Inflammatory macrophage treated with lipopolysaccharide for 4 hours (primary cell): ENCODE data around the gene DLK1.

Experiments
- DNase-seq: peaks from one replicate; pipeline ENCODE4 v3.0.0-alpha.2; 2020

The DLK1 gene

GRCh38 chr14:100694579-100695422 lies 31.9 kb upstream of the DLK1 start:
- no peak for DNase-seq

DNA sequence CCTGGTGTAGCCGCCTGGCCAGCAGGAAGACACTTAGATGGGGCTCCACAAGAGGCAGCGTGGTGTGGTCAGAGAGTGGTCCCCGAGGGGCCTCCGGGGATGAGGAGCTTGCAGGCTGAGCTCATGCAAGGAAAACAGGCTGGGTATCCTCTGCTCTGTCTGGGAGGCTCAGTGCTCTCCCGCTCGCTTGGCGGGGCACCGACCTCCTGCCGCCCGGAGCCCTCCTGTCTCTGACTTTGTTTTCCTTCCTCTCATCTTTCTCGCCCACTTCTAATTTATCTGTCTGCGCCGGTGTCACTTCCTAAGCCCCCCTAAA lies 31.3 kb upstream of the DLK1 start:
- DNase-seq: no peak

DNA sequence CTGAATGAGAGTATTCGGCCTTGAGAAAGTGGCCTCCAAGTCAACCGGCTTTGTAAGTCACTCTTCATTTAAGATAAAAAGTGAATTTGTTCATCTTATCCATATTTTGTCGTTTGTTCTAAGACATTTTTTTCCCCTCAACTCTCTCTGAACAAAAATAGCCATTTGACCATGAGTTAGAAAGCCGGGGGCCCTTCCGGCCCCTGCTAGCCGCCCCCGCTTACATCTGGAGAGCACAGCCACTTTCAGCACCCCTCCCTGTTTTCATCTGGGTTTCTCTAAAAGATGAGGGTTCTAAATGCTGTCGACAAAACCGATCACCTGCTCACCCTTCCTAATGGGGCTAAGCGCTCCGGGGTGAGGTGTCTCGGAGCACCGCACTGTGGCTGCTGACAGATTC lies 30.7 kb upstream of the DLK1 start:
- DNase-seq: no peak

DNA sequence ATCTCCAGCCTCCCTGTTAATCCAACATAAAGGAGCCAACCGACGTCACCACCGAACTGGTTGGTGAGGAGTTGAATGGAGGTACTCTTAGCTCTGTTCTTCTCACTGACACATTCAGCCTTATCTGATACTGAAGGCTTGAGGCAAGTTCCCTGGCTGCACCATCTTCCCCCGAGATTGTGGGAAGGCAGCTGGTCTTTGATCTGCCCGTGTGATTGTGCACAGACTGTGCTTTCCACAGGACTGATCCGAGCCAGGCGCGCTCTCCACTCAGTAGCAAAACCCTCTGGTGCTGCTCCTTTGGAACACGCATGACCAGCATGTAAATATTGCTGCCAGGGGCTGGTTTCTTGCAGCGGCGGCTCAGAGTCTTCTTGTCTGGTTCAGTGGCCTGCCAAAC lies 30.1 kb upstream of the DLK1 start:
- no peak for DNase-seq

GRCh38 chr14:100698066-100698465 lies 28.6 kb upstream of the DLK1 start:
- no peak for DNase-seq

- DNase-seq: no peak
These were observed 27.8 kb upstream of the DLK1 start for GRCh38 chr14:100698666-100699448.

GRCh38 chr14:100701314-100701713 lies 25.4 kb upstream of the DLK1 start:
- DNase-seq: no peak

DNA sequence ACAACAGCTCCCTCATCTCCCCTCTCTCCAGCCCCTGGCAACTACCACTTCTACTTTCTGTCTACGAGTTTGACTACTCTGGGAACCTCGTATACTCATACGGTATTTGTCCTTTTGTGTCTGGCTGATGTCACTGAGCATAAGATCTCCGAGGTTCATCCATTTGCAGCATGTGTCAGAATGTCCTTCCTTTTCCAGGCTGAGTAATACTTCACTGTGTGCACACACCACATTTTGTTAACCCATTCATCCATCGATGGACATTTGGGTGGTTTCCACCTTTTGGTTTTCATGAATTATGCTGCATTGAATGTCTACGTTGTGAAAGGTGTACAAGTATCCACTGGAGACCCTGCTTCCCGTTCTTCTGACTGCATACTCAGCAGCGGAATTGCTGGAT lies 24.1 kb upstream of the DLK1 start:
- no peak for DNase-seq

GRCh38 chr14:100703386-100704220 lies 23.1 kb upstream of the DLK1 start:
- no peak for DNase-seq

DNA sequence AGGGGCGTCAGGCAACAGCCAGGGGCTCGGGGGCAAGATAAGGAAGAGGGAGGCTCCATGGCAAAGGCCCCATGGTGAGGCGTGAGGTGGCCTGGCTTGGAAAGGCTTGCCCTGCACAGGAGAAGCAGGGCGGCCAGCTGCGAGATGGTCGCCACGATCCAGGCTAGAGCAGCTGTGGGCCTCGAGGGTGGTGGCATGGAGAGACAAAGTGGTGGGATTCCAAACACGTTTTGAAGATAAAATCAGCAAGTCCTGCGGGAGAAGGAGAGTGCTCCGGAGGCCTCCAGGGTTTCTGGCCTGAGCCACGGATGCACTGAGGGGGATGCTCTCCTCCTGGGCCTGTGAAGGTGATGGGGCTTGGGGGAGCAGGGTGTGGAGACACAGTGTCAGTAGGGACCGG lies 20.5 kb upstream of the DLK1 start:
- DNase-seq: no peak

- no peak for DNase-seq
These were observed 19.8 kb upstream of the DLK1 start for GRCh38 chr14:100706860-100707259.

GRCh38 chr14:100708425-100709288 lies 18.0 kb upstream of the DLK1 start:
- no peak for DNase-seq

DNA sequence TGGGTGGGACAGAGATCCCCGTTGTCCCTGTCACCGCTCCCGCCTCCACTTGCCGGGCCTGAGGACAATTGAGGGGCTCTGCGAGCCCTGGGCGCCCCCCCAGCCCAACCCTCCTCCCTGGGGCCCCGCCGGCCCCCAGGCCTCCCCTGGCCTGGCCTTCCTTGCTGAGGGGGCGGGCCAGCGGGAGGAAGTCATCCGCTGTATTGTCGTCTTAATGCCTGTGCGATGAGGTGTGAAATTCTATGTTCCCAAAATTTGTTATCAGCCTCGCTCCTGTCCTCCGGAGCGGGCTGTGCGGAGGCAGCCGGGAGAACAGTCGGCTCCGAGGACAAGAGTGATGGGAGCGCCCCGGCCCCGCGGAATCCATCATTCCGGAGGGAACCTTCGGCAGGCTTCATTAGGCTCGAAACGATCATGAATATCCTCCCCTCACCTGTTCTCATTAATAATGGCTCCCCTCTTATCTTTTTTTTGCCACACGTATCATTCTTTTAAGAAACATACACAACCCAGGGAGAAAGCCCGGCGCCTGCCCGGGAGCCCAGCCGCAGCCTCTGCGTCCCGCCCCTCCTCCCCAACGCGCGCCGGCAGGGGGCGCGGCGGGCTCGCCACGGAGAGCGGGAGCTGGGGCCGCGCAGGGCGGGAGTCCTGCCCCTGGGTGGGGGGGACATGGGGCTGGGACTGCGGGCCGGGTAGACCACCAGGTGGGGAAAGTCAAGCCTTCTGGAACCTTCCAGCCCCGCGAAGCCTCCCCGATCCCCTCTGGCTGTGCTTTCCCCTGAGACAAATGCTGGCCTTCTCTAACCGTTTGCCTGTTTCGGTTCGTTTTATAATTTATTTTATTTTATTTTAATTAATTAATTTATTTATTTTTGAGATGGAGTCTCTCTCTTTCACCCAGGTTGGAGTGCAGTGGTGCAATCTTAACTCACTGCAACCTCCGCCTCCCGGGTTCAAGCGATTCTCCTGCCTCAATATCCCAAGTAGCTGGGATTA lies 17.1 kb upstream of the DLK1 start:
- DNase-seq: peak; percentile 24

DNA sequence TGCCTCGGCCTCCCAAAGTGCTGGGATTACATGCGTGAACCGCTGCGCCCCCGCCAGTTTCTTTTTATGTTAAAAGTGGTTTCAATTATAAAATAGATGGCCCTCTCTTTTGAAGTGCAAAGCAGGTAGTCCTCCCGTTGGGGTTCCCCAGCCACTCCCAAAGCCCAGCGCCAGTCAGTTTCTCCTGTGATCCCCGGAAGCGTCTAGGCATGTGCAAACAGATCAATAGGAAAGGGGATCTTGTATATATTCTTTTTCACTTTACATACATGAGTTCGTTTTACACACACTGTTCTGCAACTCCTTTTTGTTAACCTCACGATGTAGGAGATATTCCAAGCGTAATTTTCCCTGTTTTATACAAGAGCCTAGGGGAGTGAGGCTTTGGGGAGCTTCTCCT lies 16.3 kb upstream of the DLK1 start:
- DNase-seq: no peak

GRCh38 chr14:100710826-100711462 lies 15.7 kb upstream of the DLK1 start:
- DNase-seq: no peak

DNA sequence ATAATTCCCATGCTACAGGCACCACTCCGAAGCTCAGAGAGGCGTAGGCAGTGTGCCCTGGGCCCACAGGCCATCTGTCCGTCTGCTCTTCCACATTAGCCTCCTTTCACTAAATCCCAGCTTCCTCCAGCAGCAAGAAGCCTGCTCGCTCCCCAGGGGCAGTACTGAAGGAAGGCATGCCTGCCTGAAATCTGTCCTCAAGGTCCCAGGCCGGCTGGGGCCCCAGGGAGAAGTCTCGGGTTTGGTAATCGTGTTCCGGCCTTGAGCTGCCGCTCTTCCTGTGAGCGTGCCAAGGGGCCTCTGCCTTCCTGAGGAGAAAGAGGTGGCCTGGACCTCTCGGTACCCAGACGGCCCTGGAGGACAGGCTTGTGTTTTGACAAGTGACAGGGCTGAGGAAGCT lies 15.2 kb upstream of the DLK1 start:
- DNase-seq: peak; percentile 7

DNA sequence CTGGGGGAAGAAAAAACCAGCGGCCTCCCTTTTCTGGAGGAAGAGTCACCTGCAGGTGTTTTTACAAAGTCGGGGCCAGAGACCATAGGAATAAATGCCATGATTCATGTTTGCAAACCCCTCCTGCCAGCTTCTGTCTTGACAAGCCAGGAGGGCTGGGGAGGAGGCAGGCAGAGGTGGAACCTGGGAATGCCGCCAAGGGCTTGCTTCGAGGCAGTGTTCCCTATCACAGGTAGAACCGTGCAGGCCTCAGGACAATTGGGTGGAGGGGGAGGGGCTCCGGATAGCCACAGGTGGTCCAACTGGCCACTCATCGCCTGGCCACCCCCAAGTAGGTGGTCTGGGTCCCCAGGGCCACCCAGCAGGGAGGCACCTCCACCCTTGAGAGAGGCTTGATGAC lies 14.2 kb upstream of the DLK1 start:
- no peak for DNase-seq

GRCh38 chr14:100713705-100714104 lies 13.0 kb upstream of the DLK1 start:
- DNase-seq: no peak

DNA sequence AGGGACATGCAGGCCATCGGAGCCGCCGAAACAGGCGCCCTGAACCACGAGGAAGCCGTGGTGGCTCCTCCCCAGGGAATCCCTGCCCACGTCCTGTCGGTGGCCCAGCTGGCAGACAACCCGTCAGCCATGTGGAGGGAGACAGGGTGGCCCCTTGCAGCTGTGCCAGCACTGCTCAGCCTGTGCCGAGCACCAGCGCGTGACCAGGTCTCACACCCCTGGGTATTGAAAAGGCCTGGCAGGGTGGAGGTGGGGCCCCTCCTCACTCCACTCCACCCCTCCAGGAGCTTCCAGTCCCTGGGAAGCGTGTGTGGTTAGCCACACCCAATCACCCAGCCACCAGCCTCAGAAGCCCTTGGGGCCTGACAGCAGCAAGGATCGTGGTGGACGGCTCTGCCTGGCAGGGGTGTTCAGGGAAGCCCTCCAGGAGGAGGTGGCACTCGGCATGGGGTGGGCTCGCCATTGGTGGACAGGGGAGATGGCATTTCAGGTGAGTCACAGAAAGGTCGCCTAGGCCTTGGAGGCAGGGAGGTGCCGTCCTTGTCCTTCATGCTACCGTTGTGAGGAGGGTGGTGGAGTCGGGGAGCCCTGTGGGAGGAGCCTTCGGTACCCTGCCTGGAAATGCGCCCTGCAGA lies 12.3 kb upstream of the DLK1 start:
- DNase-seq: no peak

- no peak for DNase-seq
These were observed 11.4 kb upstream of the DLK1 start for GRCh38 chr14:100715332-100715731.
